ENCODE data around the gene SAYSD1.

GRCh38 chr6:39075807-39076622 is 39.0 kb downstream of the SAYSD1 start:
- TF ChIP-seq, protein P1, sequence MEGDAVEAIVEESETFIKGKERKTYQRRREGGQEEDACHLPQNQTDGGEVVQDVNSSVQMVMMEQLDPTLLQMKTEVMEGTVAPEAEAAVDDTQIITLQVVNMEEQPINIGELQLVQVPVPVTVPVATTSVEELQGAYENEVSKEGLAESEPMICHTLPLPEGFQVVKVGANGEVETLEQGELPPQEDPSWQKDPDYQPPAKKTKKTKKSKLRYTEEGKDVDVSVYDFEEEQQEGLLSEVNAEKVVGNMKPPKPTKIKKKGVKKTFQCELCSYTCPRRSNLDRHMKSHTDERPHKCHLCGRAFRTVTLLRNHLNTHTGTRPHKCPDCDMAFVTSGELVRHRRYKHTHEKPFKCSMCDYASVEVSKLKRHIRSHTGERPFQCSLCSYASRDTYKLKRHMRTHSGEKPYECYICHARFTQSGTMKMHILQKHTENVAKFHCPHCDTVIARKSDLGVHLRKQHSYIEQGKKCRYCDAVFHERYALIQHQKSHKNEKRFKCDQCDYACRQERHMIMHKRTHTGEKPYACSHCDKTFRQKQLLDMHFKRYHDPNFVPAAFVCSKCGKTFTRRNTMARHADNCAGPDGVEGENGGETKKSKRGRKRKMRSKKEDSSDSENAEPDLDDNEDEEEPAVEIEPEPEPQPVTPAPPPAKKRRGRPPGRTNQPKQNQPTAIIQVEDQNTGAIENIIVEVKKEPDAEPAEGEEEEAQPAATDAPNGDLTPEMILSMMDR (conservative IDR thresholded peaks at IDR 0.05; ENCODE audit: low read depth, low read length) = no peak
- TF ChIP-seq EZH2 (IDR thresholded peaks at IDR 0.05; ENCODE audit: low read length, unreplicated experiment) = no peak
- TF ChIP-seq EZH2phosphoT487 (IDR thresholded peaks at IDR 0.05; ENCODE audit: borderline replicate concordance, low read length) = no peak
